ENCODE results near the gene BZW1. TPM values are rescaled to one million over a fixed set of nuclear protein-coding genes. Genes with fewer than 3 reads are reported as not detected.

BZW1 gene
- total RNA-seq, 1 experiment from 2014 or later: 454 TPM

- no peak overlapping the region for H3K4me3 ChIP-seq (replicated peaks in 1 of 2; ENCODE audit: low read depth in 1 of 2, low read length in 2 of 2)
Observed at GRCh38 chr2:200873560-200873959, 61.9 kb downstream of the BZW1 start.

More at GRCh38 chr2:200873560-200873959, 61.9 kb downstream of the BZW1 start:
- TF ChIP-seq CBX3 (IDR thresholded peaks at IDR 0.05; ENCODE audit: low read depth) (no peak), EZH2 (IDR thresholded peaks at IDR 0.05) (no peak), EGR1 (IDR thresholded peaks at IDR 0.05; ENCODE audit: low read depth) (no peak), JUND (IDR thresholded peaks at IDR 0.05) (no peak), SRF (IDR thresholded peaks at IDR 0.05; ENCODE audit: low read depth) (no peak), CEBPB (IDR thresholded peaks at IDR 0.05; ENCODE audit: low read depth) (no peak), ATF3 (IDR thresholded peaks at IDR 0.05) (no peak), ZBTB33 (IDR thresholded peaks at IDR 0.05; ENCODE audit: extremely low read depth, insufficient replicate concordance, low read length) (no peak), SIN3A (IDR thresholded peaks at IDR 0.05; ENCODE audit: low read depth) (no peak), RAD21 (IDR thresholded peaks at IDR 0.05; ENCODE audit: low read depth) (no peak), MAX (IDR thresholded peaks at IDR 0.05) (no peak), CTCF (IDR thresholded peaks at IDR 0.05 in 2 of 3, conservative IDR thresholded peaks at IDR 0.05 in 1 of 3; ENCODE audit: borderline replicate concordance in 1 of 3, insufficient read depth in 1 of 3, low read depth in 2 of 3, low read length in 2 of 3) (no peak), SP1 (IDR thresholded peaks at IDR 0.05; ENCODE audit: low read depth) (no peak), FOSL1 (IDR thresholded peaks at IDR 0.05; ENCODE audit: low read depth) (no peak), ZNF274 (IDR thresholded peaks at IDR 0.05; ENCODE audit: low read depth, low read length) (no peak), YY1 (IDR thresholded peaks at IDR 0.05; ENCODE audit: extremely low read depth, insufficient replicate concordance, low read depth, low read length) (no peak), TCF7L2 (IDR thresholded peaks at IDR 0.05; ENCODE audit: borderline replicate concordance, extremely low read depth, insufficient read depth, insufficient read length) (no peak)
- no peak overlapping the region for H2AFZ ChIP-seq (ENCODE audit: low read depth, low read length, poor library complexity, severe bottlenecking)
- no peaks in the 10 kb centered on the region for H3K79me2 ChIP-seq (ENCODE audit: insufficient read depth, low read length)
- H3K4me2 ChIP-seq (ENCODE audit: low read length): no peak overlapping the region
- BruUV-seq (replicated peaks): no TSS peak
- H3K4me1 ChIP-seq (ENCODE audit: control insufficient read depth in 1 of 2, insufficient read depth in 2 of 2, low read length in 2 of 2): no peaks in the 10 kb centered on the region
- no peak overlapping the region for H3K9ac ChIP-seq (ENCODE audit: low read length)
- ChIA-PET CTCF (no interaction called here), POLR2A (no interaction called here), RAD21 (ENCODE audit: low non-redundant PET in 1 of 2, low total read pairs in 2 of 2, uncharacterized antibody in 2 of 2, unreplicated experiment in 2 of 2) (no interaction called here)
- H3K27me3 ChIP-seq (ENCODE audit: insufficient read depth, low read length): no peaks in the 10 kb centered on the region
- ATAC-seq (no peak), DNase-seq (ENCODE audit: low read depth, low spot score) (no peak)
- no peak overlapping the region for H3K27ac ChIP-seq (ENCODE audit: low read depth, low read length)
- intact Hi-C loops (cut with micrococcal nuclease): no loop called here
- peaks cover 9 to 21% of the 10 kb centered on the region in 2 experiments for H3K36me3 ChIP-seq (ENCODE audit: control insufficient read depth in 1 of 2, insufficient read depth in 2 of 2, low read length in 2 of 2)
- no peaks in the 10 kb centered on the region for H3K9me2 ChIP-seq (ENCODE audit: insufficient read depth)
- H3K9me3 ChIP-seq (ENCODE audit: control insufficient read depth in 1 of 2, insufficient read depth in 1 of 2, low read depth in 1 of 2, low read length in 2 of 2): no peaks in the 10 kb centered on the region
- no peaks in the 10 kb centered on the region for H4K20me1 ChIP-seq (ENCODE audit: insufficient read depth)
